ENCODE data around the gene UBD.

GRCh38 chr6:29567541-29567940, 8.0 kb upstream of the UBD start:
- TF ChIP-seq EZH2 (IDR thresholded peaks at IDR 0.05; ENCODE audit: insufficient read depth, poor library complexity, severe bottlenecking): no peak
- TF ChIP-seq EZH2phosphoT487 (IDR thresholded peaks at IDR 0.05; ENCODE audit: insufficient read depth, low read depth): no peak

Measured in GM23248 (cell line).